CD8-positive, alpha-beta memory T cell (primary cell): Measurements from ENCODE around the gene EYA2. TPM values are rescaled to one million over a fixed set of nuclear protein-coding genes. Genes with fewer than 3 reads are reported as not detected.

ENCODE experiments used
- CTCF ChIA-PET: fragments of 350-600 bp; sonication (Branson Sonifier 250); formaldehyde crosslinking; loops from one replicate; lab custom pipeline; 2021; ENCODE audit warnings: antibody characterized with exemption; lab: Charles Lee
- POLR2A ChIA-PET: fragments of 350-600 bp; sonication (Branson Sonifier 250); formaldehyde crosslinking; loops from one replicate; lab custom pipeline; 2021; ENCODE audit warnings: antibody characterized with exemption; lab: Charles Lee
- DNase-seq, 5 donors: peaks; one replicate each; pipeline versions ENCODE4 v3.0.0 to v3.0.0-alpha.2; 2020 to 2022; ENCODE audit warnings: mixed read lengths in 1 of 5
- H3K27ac ChIP-seq: one replicate; pipeline ENCODE4 v1.7.0; 2013; ENCODE audit warnings: low read depth, mild to moderate bottlenecking, low read length, moderate library complexity
- H3K27me3 ChIP-seq: 2 replicates; pipeline ENCODE4 v1.7.0; 2013; ENCODE audit warnings: low read length, mild to moderate bottlenecking; ENCODE audit not compliant: insufficient read depth, poor library complexity, severe bottlenecking
- H3K36me3 ChIP-seq: 2 replicates; pipeline ENCODE4 v1.7.0; 2013; ENCODE audit warnings: mild to moderate bottlenecking, low read length, moderate library complexity; ENCODE audit not compliant: insufficient read depth
- H3K4me1 ChIP-seq: 2 replicates; pipeline ENCODE4 v1.7.0; 2013; ENCODE audit warnings: mild to moderate bottlenecking, low read length, moderate library complexity; ENCODE audit not compliant: insufficient read depth
- H3K4me3 ChIP-seq: 2 replicates; pipeline ENCODE4 v1.7.0; 2013; ENCODE audit warnings: mild to moderate bottlenecking, low read length
- H3K9me3 ChIP-seq: 2 replicates; pipeline ENCODE4 v1.7.0; 2013; ENCODE audit warnings: mild to moderate bottlenecking, low read length
- H3K27ac Mint-ChIP-seq, 8 donors: one replicate each; pipeline ENCODE4 v1.8.0; 2020 to 2021; ENCODE audit warnings: mixed read lengths in 8 of 8, mild to moderate bottlenecking in 6 of 8, inconsistent platforms in 3 of 8, moderate library complexity in 3 of 8
- H3K27me3 Mint-ChIP-seq, 2 donors: one replicate each; pipeline ENCODE4 v1.8.0; 2020 to 2021; ENCODE audit warnings: mixed read lengths in 2 of 2, mild to moderate bottlenecking in 1 of 2, moderate library complexity in 1 of 2
- H3K36me3 Mint-ChIP-seq, 3 donors: one replicate each; pipeline ENCODE4 v1.8.0; 2020 to 2021; ENCODE audit warnings: mixed read lengths in 3 of 3, inconsistent platforms in 1 of 3, mild to moderate bottlenecking in 1 of 3
- H3K4me1 Mint-ChIP-seq, 3 donors: one replicate each; pipeline ENCODE4 v1.8.0; 2020 to 2021; ENCODE audit warnings: mixed read lengths in 3 of 3, inconsistent platforms in 1 of 3, mild to moderate bottlenecking in 1 of 3
- H3K4me3 Mint-ChIP-seq, 7 donors: one replicate each; pipeline ENCODE4 v1.8.0; 2020 to 2021; ENCODE audit warnings: mixed read lengths in 7 of 7, mild to moderate bottlenecking in 6 of 7, moderate library complexity in 4 of 7, inconsistent platforms in 2 of 7
- H3K9me3 Mint-ChIP-seq, 5 donors: one replicate each; pipeline ENCODE4 v1.8.0; 2020 to 2022; ENCODE audit warnings: mixed read lengths in 5 of 5, mild to moderate bottlenecking in 3 of 5, moderate library complexity in 2 of 5, inconsistent platforms in 1 of 5
- polyA plus RNA-seq: library from polyadenylated mRNA; unstranded; fragments of 300-500 nt; fragmentation: Illumina TruSeq; gene quantifications from one replicate; pipeline ENCODE4 v1.2.3, GENCODE V29; 2021
- total RNA-seq, 2 experiments: library from RNA; stranded (reverse); gene quantifications; one replicate each; pipeline ENCODE4 v1.2.3, GENCODE V29; 2021

The EYA2 gene
- total and polyA plus RNA-seq, 3 experiments from 2014 or later, result not detected

GRCh38 chr20:47196091-47197081, 301.7 kb downstream of the EYA2 start:
- H3K9me3 Mint-ChIP-seq, result no peaks in the 10 kb centered on the region
- H3K36me3 ChIP-seq, result no peaks in the 10 kb centered on the region
- CTCF ChIA-PET, result interaction anchor here (0.7 to 4.3 kb wide), 8 partner anchors 9 to 425 kb away, joined by 3 to 38 read pairs (median 4); no protein-coding TSS in a partner anchor
- POLR2A ChIA-PET, result no interaction called here
- DNase-seq, result peak; percentile 52 to 79 (median 60)
- no peaks in the 10 kb centered on the region for H3K9me3 ChIP-seq
- peaks cover 4% of the 10 kb centered on the region for H3K4me1 ChIP-seq
- H3K4me3 ChIP-seq, result no peak overlapping the region
- no peak overlapping the region for H3K27ac ChIP-seq
- H3K27me3 ChIP-seq, result no peaks in the 10 kb centered on the region
- no peaks in the 10 kb centered on the region for H3K36me3 Mint-ChIP-seq
- peaks cover 2 to 3% of the 10 kb centered on the region in 2 donors for H3K27me3 Mint-ChIP-seq
- H3K4me3 Mint-ChIP-seq, result peak overlapping the region in 1 of 7 donors; percentile 48
- H3K4me1 Mint-ChIP-seq, result peaks cover 6% of the 10 kb centered on the region in 3 donors
- H3K27ac Mint-ChIP-seq, result no peak overlapping the region

- POLR2A ChIA-PET, result no interaction called here
- no peak overlapping the region for H3K27ac ChIP-seq
- no peaks in the 10 kb centered on the region for H3K27me3 ChIP-seq
Measured at GRCh38 chr20:47198254-47198671, 303.6 kb downstream of the EYA2 start.

GRCh38 chr20:47198996-47199552, 304.4 kb downstream of the EYA2 start:
- Histone ChIP-seq H3K27me3 (no peaks in the 10 kb centered on the region), H3K27ac (no peak overlapping the region), H3K36me3 (no peaks in the 10 kb centered on the region), H3K9me3 (no peaks in the 10 kb centered on the region), H3K4me3 (no peak overlapping the region), H3K4me1 (peaks cover 4% of the 10 kb centered on the region)
- POLR2A ChIA-PET, result no interaction called here
- CTCF ChIA-PET, result interaction anchor here (0.7 to 4.3 kb wide), 4 partner anchors 8 to 185 kb away, joined by 3 to 38 read pairs (median 5); no protein-coding TSS in a partner anchor
- Mint-ChIP-seq H3K4me1 (peaks cover 6% of the 10 kb centered on the region in 3 donors), H3K36me3 (peaks cover 0 to 1% (median 0%) of the 10 kb centered on the region in 3 donors), H3K27ac (peak overlapping the region in 2 of 8 donors; percentile 21 to 90), H3K9me3 (no peaks in the 10 kb centered on the region), H3K4me3 (no peak overlapping the region), H3K27me3 (peaks cover 2 to 3% of the 10 kb centered on the region in 2 donors)
- DNase-seq, result no peak

More at GRCh38 chr20:47198254-47198671, 303.6 kb downstream of the EYA2 start:
- no peaks in the 10 kb centered on the region for H3K9me3 ChIP-seq
- no peak overlapping the region for H3K27ac Mint-ChIP-seq
- H3K27me3 Mint-ChIP-seq, result peaks cover 2 to 3% of the 10 kb centered on the region in 2 donors
- H3K36me3 ChIP-seq, result no peaks in the 10 kb centered on the region
- H3K4me3 Mint-ChIP-seq, result no peak overlapping the region
- no peaks in the 10 kb centered on the region for H3K9me3 Mint-ChIP-seq
- H3K36me3 Mint-ChIP-seq, result no peaks in the 10 kb centered on the region
- H3K4me1 ChIP-seq, result peaks cover 4% of the 10 kb centered on the region
- no peak for DNase-seq
- CTCF ChIA-PET, result interaction anchor here (1.1 to 4.3 kb wide), 3 partner anchors 9 to 185 kb away, joined by 3 to 38 read pairs (median 4); no protein-coding TSS in a partner anchor
- H3K4me3 ChIP-seq, result no peak overlapping the region
- H3K4me1 Mint-ChIP-seq, result peaks cover 6% of the 10 kb centered on the region in 3 donors

GRCh38 chr20:47201074-47201730, 306.6 kb downstream of the EYA2 start:
- Mint-ChIP-seq H3K27ac (no peak overlapping the region), H3K4me1 (peaks cover 5 to 11% (median 10%) of the 10 kb centered on the region in 3 donors)

GRCh38 chr20:47202733-47203667, 308.4 kb downstream of the EYA2 start:
- Histone ChIP-seq H3K36me3 (no peaks in the 10 kb centered on the region), H3K4me3 (no peak overlapping the region), H3K27me3 (no peaks in the 10 kb centered on the region), H3K4me1 (no peaks in the 10 kb centered on the region), H3K27ac (no peak overlapping the region), H3K9me3 (no peaks in the 10 kb centered on the region)
- H3K9me3 Mint-ChIP-seq, result no peaks in the 10 kb centered on the region
- peaks cover 2 to 7% (median 5%) of the 10 kb centered on the region in 3 donors for H3K4me1 Mint-ChIP-seq
- CTCF ChIA-PET, result interaction anchor here (0.7 to 1.4 kb wide), 2 partner anchors 10 to 181 kb away, joined by 3 to 4 read pairs; no protein-coding TSS in a partner anchor
- H3K27me3 Mint-ChIP-seq, result peaks cover 0 to 2% of the 10 kb centered on the region in 2 donors
- H3K4me3 Mint-ChIP-seq, result no peak overlapping the region
- POLR2A ChIA-PET, result no interaction called here
- DNase-seq, result no peak
- peaks cover 1 to 4% (median 4%) of the 10 kb centered on the region in 3 donors for H3K36me3 Mint-ChIP-seq
- peak overlapping the region in 1 of 8 donors; percentile 23 for H3K27ac Mint-ChIP-seq

More at GRCh38 chr20:47201074-47201730, 306.6 kb downstream of the EYA2 start:
- Histone ChIP-seq H3K9me3 (no peaks in the 10 kb centered on the region), H3K27me3 (no peaks in the 10 kb centered on the region), H3K4me3 (no peak overlapping the region), H3K27ac (no peak overlapping the region), H3K36me3 (no peaks in the 10 kb centered on the region), H3K4me1 (peaks cover 4% of the 10 kb centered on the region)
- H3K27me3 Mint-ChIP-seq, result peaks cover 2% of the 10 kb centered on the region in 2 donors
- ChIA-PET POLR2A (no interaction called here), CTCF (interaction anchor here (1.0 to 1.5 kb wide), 3 partner anchors 12 to 183 kb away, joined by 3 to 6 read pairs (median 4); no protein-coding TSS in a partner anchor)
- DNase-seq, result no peak
- peaks cover 0 to 1% (median 0%) of the 10 kb centered on the region in 3 donors for H3K36me3 Mint-ChIP-seq
- H3K4me3 Mint-ChIP-seq, result no peak overlapping the region
- H3K9me3 Mint-ChIP-seq, result no peaks in the 10 kb centered on the region

GRCh38 chr20:47204008-47204849, 309.6 kb downstream of the EYA2 start:
- Histone ChIP-seq H3K4me3 (no peak overlapping the region), H3K27me3 (no peaks in the 10 kb centered on the region), H3K36me3 (no peaks in the 10 kb centered on the region), H3K9me3 (no peaks in the 10 kb centered on the region), H3K27ac (no peak overlapping the region), H3K4me1 (no peaks in the 10 kb centered on the region)
- H3K4me1 Mint-ChIP-seq, result peaks cover 2 to 7% (median 5%) of the 10 kb centered on the region in 3 donors
- DNase-seq, result no peak
- ChIA-PET POLR2A (no interaction called here), CTCF (interaction anchor here (3.9 kb wide), 1 partner anchor 179 kb away, joined by 32 read pairs; no protein-coding TSS in a partner anchor)
- peaks cover 1 to 15% (median 4%) of the 10 kb centered on the region in 3 donors for H3K36me3 Mint-ChIP-seq
- no peak overlapping the region for H3K27ac Mint-ChIP-seq
- no peaks in the 10 kb centered on the region for H3K9me3 Mint-ChIP-seq
- no peak overlapping the region for H3K4me3 Mint-ChIP-seq
- H3K27me3 Mint-ChIP-seq, result peaks cover 0 to 2% of the 10 kb centered on the region in 2 donors
